K562 (cell line): ENCODE data around the gene SMURF1. TPM values are rescaled to one million over a fixed set of nuclear protein-coding genes. Genes with fewer than 3 reads are reported as not detected.

Experiments
- ATAC-seq: fragments of 200-7000 bp; cut with Tn5 transposase; 3 replicates; pipeline ENCODE4 v1.9.1; 2020; ENCODE audit warnings: moderate library complexity
- BruUV-seq: library from RNA; stranded (reverse); fragments of 400-500 nt; replicated peaks from 2 replicates; lab custom pipeline; 2021; lab: Mats Ljungman, UMichigan
- CTCF ChIA-PET: fragments of 300-600 bp; formaldehyde crosslinking; extraction: SDS; loops from one replicate; lab custom pipeline; 2021; ENCODE audit warnings: low intra/inter-chr PET ratio; lab: Yijun Ruan, JAX
- POLR2A ChIA-PET: fragments of 300-600, 350-650 bp; sonication (Branson Sonifier 250); formaldehyde crosslinking; extraction: SDS; loops from one replicate; lab custom pipeline; 2021; ENCODE audit warnings: antibody characterized with exemption, inconsistent platforms; lab: Yijun Ruan, JAX
- DNase-seq, 4 experiments: peaks; one replicate each; pipeline versions ENCODE4 v3.0.0 to v3.0.0-alpha.2; 2011 to 2018; ENCODE audit warnings: low spot score in 3 of 4, mixed read lengths in 3 of 4; ENCODE audit errors: extremely low read depth in 1 of 4
- FAIRE-seq: peaks from 2 replicates; lab custom pipeline; 2011; peaks lifted over from hg19 to GRCh38; lab: Jason Lieb, UNC
- H2AFZ ChIP-seq: 2 replicates; pipeline ENCODE4 v1.6.0; 2011; ENCODE audit warnings: low read depth, low read length, control low read depth, inconsistent platforms
- H3K27ac ChIP-seq: fragments of 200-600 bp; 3 replicates; pipeline ENCODE4 v1.8.0; 2011; ENCODE audit warnings: low read depth, mild to moderate bottlenecking, control low read depth, inconsistent platforms, low read length, moderate library complexity, mixed read lengths; ENCODE audit errors: extremely low read depth
- H3K27me3 ChIP-seq, 2 experiments: fragments of 300-600 bp in 1 of 2; 2 replicates in 1 of 2; 3 replicates in 1 of 2; pipeline versions ENCODE4 v1.6.0 to v1.8.0; 2011; ENCODE audit warnings: inconsistent platforms in 2 of 2, low read length in 2 of 2, mild to moderate bottlenecking in 1 of 2, mixed read lengths in 1 of 2, moderate library complexity in 1 of 2; ENCODE audit not compliant: control insufficient read depth in 2 of 2, insufficient read depth in 2 of 2
- H3K36me3 ChIP-seq: fragments of 300-600 bp; 3 replicates; pipeline ENCODE4 v1.8.0; 2011; ENCODE audit warnings: mild to moderate bottlenecking, low read length, inconsistent platforms; ENCODE audit not compliant: control insufficient read depth, insufficient read depth
- H3K4me1 ChIP-seq, 2 experiments: fragments of 200-600 bp in 1 of 2; replicated peaks in 1 of 2; 2 replicates in 1 of 2; 3 replicates in 1 of 2; pipeline versions ENCODE4 v1.5.1 to v1.8.0; 2011; ENCODE audit warnings: inconsistent platforms in 2 of 2, low read length in 2 of 2, mild to moderate bottlenecking in 1 of 2, mixed read lengths in 1 of 2, moderate library complexity in 1 of 2; ENCODE audit not compliant: control insufficient read depth in 2 of 2, insufficient read depth in 2 of 2
- H3K4me2 ChIP-seq: 2 replicates; pipeline ENCODE4 v1.6.1; 2011; ENCODE audit warnings: low read length, control low read depth, inconsistent platforms, mixed read lengths; ENCODE audit not compliant: insufficient read depth
- H3K4me3 ChIP-seq: fragments of 200-600 bp; sonication (generic), shearing (Covaris generic); 2 replicates; pipeline ENCODE4 v1.5.1; 2016; ENCODE audit warnings: control low read depth, inconsistent platforms
- H3K79me2 ChIP-seq: fragments of 200-600 bp; 3 replicates; pipeline ENCODE4 v1.8.0; 2011; ENCODE audit warnings: low read length, inconsistent platforms; ENCODE audit not compliant: control insufficient read depth, insufficient read depth
- H3K9ac ChIP-seq, 2 experiments: 2 replicates each; pipeline versions ENCODE4 v1.6.0 to v1.6.1; 2011; ENCODE audit warnings: low read depth in 2 of 2, low read length in 2 of 2, control low read depth in 1 of 2, inconsistent platforms in 1 of 2, mild to moderate bottlenecking in 1 of 2, mixed read lengths in 1 of 2; ENCODE audit not compliant: insufficient read depth in 1 of 2
- H3K9me1 ChIP-seq: one replicate; pipeline ENCODE4 v1.6.0; 2011; ENCODE audit warnings: inconsistent platforms, mild to moderate bottlenecking, low read length, moderate library complexity; ENCODE audit not compliant: control insufficient read depth, insufficient read depth
- H3K9me3 ChIP-seq: replicated peaks from 2 replicates; pipeline ENCODE4 v1.5.1; 2011; ENCODE audit warnings: low read depth, low read length, inconsistent platforms; ENCODE audit not compliant: control insufficient read depth, insufficient read depth
- H4K20me1 ChIP-seq: replicated peaks from 2 replicates; pipeline ENCODE4 v1.6.1; 2011; ENCODE audit warnings: low read length, inconsistent platforms, mixed read lengths; ENCODE audit not compliant: control insufficient read depth, insufficient read depth
- CHCHD3 ChIP-seq: fragments of 250-450 bp; sonication (Bioruptor Pico); IDR thresholded peaks from 2 replicates; pipeline ENCODE4 v2.1.2; 2022; ENCODE audit warnings: mild to moderate bottlenecking
- CREM ChIP-seq: IDR thresholded peaks from 2 replicates; pipeline ENCODE4 v1.6.1; 2014; ENCODE audit warnings: antibody characterized with exemption, low read depth
- L3MBTL2 ChIP-seq: fragments of 450-650 bp; IDR thresholded peaks from 2 replicates; pipeline ENCODE4 v1.6.1; 2016; ENCODE audit warnings: mild to moderate bottlenecking, moderate library complexity
- MAX ChIP-seq: sonication (generic); formaldehyde crosslinking; IDR thresholded peaks from 2 replicates; pipeline ENCODE4 v1.9.0; 2022; ENCODE audit warnings: mild to moderate bottlenecking, missing genetic modification reagents
- SMARCA4 ChIP-seq: fragments of 450-650 bp; IDR thresholded peaks from 2 replicates; pipeline ENCODE4 v1.6.1; 2016
- SRSF1 ChIP-seq: fragments of 200-400 bp; formaldehyde crosslinking; IDR thresholded peaks from 2 replicates; pipeline ENCODE4 v1.6.1; 2017; ENCODE audit warnings: mild to moderate bottlenecking, low read depth, low read length, moderate library complexity
- TFAM ChIP-seq: fragments of 250-450 bp; sonication (Bioruptor Pico); conservative IDR thresholded peaks from 2 replicates; pipeline ENCODE4 v1.5.0; 2021; ENCODE audit warnings: mild to moderate bottlenecking, moderate library complexity
- ZC3H4 ChIP-seq: sonication (generic); formaldehyde crosslinking; IDR thresholded peaks from 2 replicates; pipeline ENCODE4 v1.9.0; 2021; ENCODE audit warnings: missing genetic modification reagents, borderline replicate concordance
- ZNF589 ChIP-seq: fragments of 200-800 bp; sonication (Bioruptor generic); IDR thresholded peaks from 2 replicates; pipeline ENCODE4 v1.6.1; 2016; ENCODE audit warnings: low read depth, missing genetic modification characterization, missing compliant biosample characterization
- ZNF785 ChIP-seq: fragments of 250-450 bp; sonication (Bioruptor Pico); IDR thresholded peaks from 2 replicates; pipeline ENCODE4 v1.4.0; 2020; ENCODE audit warnings: mild to moderate bottlenecking
- WGBS: fragments of 100-300 bp; shearing (Covaris generic); methylation state at CpG from one replicate; pipeline ENCODE4 v1.1.6; 2016; ENCODE audit warnings: low coverage, mixed read lengths; ENCODE audit not compliant: insufficient coverage; ENCODE audit errors: missing lambda C conversion rate; 5-methylcytosine and 5-hydroxymethylcytosine counted together
- in situ Hi-C: fragments of 300-500 bp; cut with MboI; formaldehyde crosslinking; loops from 4 replicates; pipeline ENCODE4 v1.15.0; 2018; ENCODE audit warnings: inconsistent platforms, mixed read lengths
- intact Hi-C: fragments of 100-400 bp; cut with micrococcal nuclease; formaldehyde crosslinking; loops from 2 replicates; pipeline ENCODE4 v1.14.2; 2022
- polyA plus RNA-seq, 8 experiments: library from polyadenylated mRNA; depleted of rRNA in 4 of 8; stranded (reverse) in 5 of 8; unstranded in 3 of 8; fragments of >200 nt; fragmentation: Nextera tagmentation in 2 of 8; fragmentation: Illumina TruSeq in 1 of 8; extraction: Ambion mirVana in 2 of 8; extraction: Trizol in 1 of 8; gene quantifications; 2 replicates each; pipeline versions ENCODE4 v1.2.1 to v1.2.3, GENCODE V29; 2011 to 2014; ENCODE audit warnings: inconsistent platforms in 1 of 8, missing spikeins in 1 of 8
- total RNA-seq, 7 experiments: library from RNA; depleted of rRNA in 6 of 7; stranded (reverse); fragments of >200 nt in 6 of 7; fragmentation: Illumina TruSeq in 2 of 7; extraction: Trizol in 2 of 7; gene quantifications; 2 replicates each; pipeline versions ENCODE4 v1.2.1 to v1.2.3, GENCODE V29; 2011 to 2021; ENCODE audit warnings: low replicate concordance in 1 of 7
- TF ChIP-seq, protein P1 (sequence below): conservative IDR thresholded peaks from 2 replicates; pipeline ENCODE4 v1.6.1; 2011; ENCODE audit warnings: low read depth, mild to moderate bottlenecking, low read length; ENCODE audit not compliant: control insufficient read depth

Gene SMURF1
- total and polyA plus RNA-seq, 9 of the 15 experiments (the other 6 are each of a cell fraction or from before 2014, with no cell fraction given), result 1.0 to 20.1 (median 12.6) TPM

DNA sequence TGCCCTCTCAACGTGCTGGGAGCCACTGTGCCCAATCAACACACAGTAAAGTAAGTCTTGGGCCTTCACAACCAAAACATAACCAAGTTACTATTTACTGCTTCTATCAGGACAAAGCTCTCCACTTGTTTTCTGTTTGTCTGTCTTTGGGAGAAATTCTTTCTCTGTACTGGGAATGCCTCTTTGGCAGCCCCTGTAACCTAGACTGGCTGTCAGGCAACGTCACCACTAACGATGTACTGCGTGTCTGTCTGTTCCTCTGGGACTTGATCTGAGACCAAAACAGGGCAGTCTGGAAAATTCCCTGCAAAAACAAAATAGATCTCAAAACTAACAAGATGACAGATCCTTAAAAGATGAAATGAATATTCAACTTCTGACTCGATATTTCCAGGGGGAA, 113.0 kb downstream of the SMURF1 start:
- in situ Hi-C loops (no loop called here), intact Hi-C loops (no loop called here)
- Histone ChIP-seq H3K9ac (no peak overlapping the region), H3K4me1 (no peaks in the 10 kb centered on the region; a peak in 1 of 5 replicates), H3K36me3 (peaks cover 81% of the 10 kb centered on the region; the same call in 2 of the 3 replicates), H3K4me2 (no peak overlapping the region), H3K9me1 (no peaks in the 10 kb centered on the region), H3K27me3 (no peaks in the 10 kb centered on the region), H3K27ac (no peak overlapping the region), H3K9me3 (no peaks in the 10 kb centered on the region), H3K79me2 (no peaks in the 10 kb centered on the region), H4K20me1 (no peaks in the 10 kb centered on the region), H2AFZ (no peak overlapping the region), H3K4me3 (no peak overlapping the region)
- FAIRE-seq (no peak), DNase-seq (no peak), ATAC-seq (no peak)
- no peak for TF ChIP-seq ZNF589
- no peak for TF ChIP-seq L3MBTL2
- no peak for TF ChIP-seq TFAM
- TF ChIP-seq ZNF785 (CRISPR knock-in tag), result no peak
- TF ChIP-seq, protein P1, sequence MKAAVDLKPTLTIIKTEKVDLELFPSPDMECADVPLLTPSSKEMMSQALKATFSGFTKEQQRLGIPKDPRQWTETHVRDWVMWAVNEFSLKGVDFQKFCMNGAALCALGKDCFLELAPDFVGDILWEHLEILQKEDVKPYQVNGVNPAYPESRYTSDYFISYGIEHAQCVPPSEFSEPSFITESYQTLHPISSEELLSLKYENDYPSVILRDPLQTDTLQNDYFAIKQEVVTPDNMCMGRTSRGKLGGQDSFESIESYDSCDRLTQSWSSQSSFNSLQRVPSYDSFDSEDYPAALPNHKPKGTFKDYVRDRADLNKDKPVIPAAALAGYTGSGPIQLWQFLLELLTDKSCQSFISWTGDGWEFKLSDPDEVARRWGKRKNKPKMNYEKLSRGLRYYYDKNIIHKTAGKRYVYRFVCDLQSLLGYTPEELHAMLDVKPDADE, result no peak
- TF ChIP-seq ZC3H4 (CRISPR knock-in tag), result no peak
- no peak for TF ChIP-seq SRSF1
- no peak for TF ChIP-seq SMARCA4
- no peak for TF ChIP-seq CREM
- no peak for TF ChIP-seq MAX (CRISPR knock-in tag)
- TF ChIP-seq CHCHD3 (CRISPR knock-in tag), result no peak
- ChIA-PET POLR2A (interaction anchor here (0.6 to 2.7 kb wide), 5 partner anchors 10 to 77 kb away, joined by 3 to 6 read pairs (median 4); no protein-coding TSS in a partner anchor), CTCF (no interaction called here)
- no TSS peak for BruUV-seq
- 92% methylated on average over 5 of the region's 5 CpGs for WGBS
